ENCODE results near the gene RAB35.

RAB35 gene

GRCh38 chr12:120116441-120116791 lies at the start of gene RAB35:
Gene RAB35, minus strand, starts transcription at chr12:120116753. Its CDS starts 103 bp downstream, at chr12:120116650.
- no peak for DNase-seq

GRCh38 chr12:120164293-120164692 lies 47.7 kb upstream of the RAB35 start:
- no peak for DNase-seq

GRCh38 chr12:120162763-120163162 lies 46.2 kb upstream of the RAB35 start:
- no peak for DNase-seq

GRCh38 chr12:120161852-120162251 lies 45.3 kb upstream of the RAB35 start:
- DNase-seq, result no peak

GRCh38 chr12:120159509-120160237 lies 43.1 kb upstream of the RAB35 start:
- DNase-seq, result no peak

- DNase-seq, result no peak
Measured at GRCh38 chr12:120158351-120158750, 41.8 kb upstream of the RAB35 start.

- no peak for DNase-seq
Measured at GRCh38 chr12:120157678-120158077, 41.1 kb upstream of the RAB35 start.

GRCh38 chr12:120156315-120157259 lies 40.0 kb upstream of the RAB35 start:
- DNase-seq, result no peak

GRCh38 chr12:120155072-120155471 lies 38.5 kb upstream of the RAB35 start:
- no peak for DNase-seq

- DNase-seq, result no peak
Measured at GRCh38 chr12:120150919-120151525, 34.5 kb upstream of the RAB35 start.

- DNase-seq, result no peak
Measured at GRCh38 chr12:120148011-120148410, 31.5 kb upstream of the RAB35 start.

GRCh38 chr12:120145164-120145563 lies 28.6 kb upstream of the RAB35 start:
- DNase-seq, result no peak

- DNase-seq, result no peak
Measured at GRCh38 chr12:120144215-120144614, 27.7 kb upstream of the RAB35 start.

- no peak for DNase-seq
Measured at GRCh38 chr12:120142231-120142877, 25.8 kb upstream of the RAB35 start.

- DNase-seq, result no peak
Measured at GRCh38 chr12:120141336-120141735, 24.8 kb upstream of the RAB35 start.

- no peak for DNase-seq
Measured at GRCh38 chr12:120140603-120141002, 24.1 kb upstream of the RAB35 start.

GRCh38 chr12:120139958-120140357 lies 23.4 kb upstream of the RAB35 start:
- no peak for DNase-seq

GRCh38 chr12:120138366-120138765 lies 21.8 kb upstream of the RAB35 start:
- no peak for DNase-seq

- no peak for DNase-seq
Measured at GRCh38 chr12:120137833-120138232, 21.3 kb upstream of the RAB35 start.

GRCh38 chr12:120136093-120136770 lies 19.7 kb upstream of the RAB35 start:
- no peak for DNase-seq

- no peak for DNase-seq
Measured at GRCh38 chr12:120134307-120134980, 17.9 kb upstream of the RAB35 start.

- no peak for DNase-seq
Measured at GRCh38 chr12:120132863-120133385, 16.4 kb upstream of the RAB35 start.

Measured in stimulated activated CD8-positive, alpha-beta memory T cell treated with anti-CD3 and anti-CD28 coated beads, Interleukin-4, amount 100 ng/mL, for 48 hours (primary cell).